LoVo (cell line): ENCODE results near the gene TERF2IP.

ENCODE experiments used
- DNase-seq: peaks from one replicate; pipeline ENCODE4 v3.0.0-alpha.2; 2016; ENCODE audit warnings: low spot score

TERF2IP gene

GRCh38 chr16:75647492-75648264 is at the start of gene TERF2IP, which contains the start of gene KARS1:
TERF2IP (plus strand) TSS chr16:75647773; CDS start chr16:75647883, 110 bp downstream.
KARS1 (minus strand) TSS chr16:75647665; CDS start chr16:75647639, 26 bp downstream.
- DNase-seq: peak; percentile 95

- no peak for DNase-seq
These were observed 47.9 kb upstream of the TERF2IP start for GRCh38 chr16:75599452-75600277.

- DNase-seq: no peak
These were observed 44.3 kb upstream of the TERF2IP start for GRCh38 chr16:75603241-75603640.

- no peak for DNase-seq
These were observed 41.1 kb upstream of the TERF2IP start for GRCh38 chr16:75606507-75606906.

GRCh38 chr16:75614066-75614897 is 33.3 kb upstream of the TERF2IP start:
- DNase-seq: no peak

- no peak for DNase-seq
These were observed 32.0 kb upstream of the TERF2IP start for GRCh38 chr16:75615619-75616018.

- DNase-seq: no peak
These were observed 31.0 kb upstream of the TERF2IP start for GRCh38 chr16:75616521-75617010.

- no peak for DNase-seq
These were observed 30.5 kb upstream of the TERF2IP start for GRCh38 chr16:75617121-75617520.

- DNase-seq: no peak
These were observed 28.8 kb upstream of the TERF2IP start for GRCh38 chr16:75618780-75619179.

GRCh38 chr16:75620326-75621169 is 27.0 kb upstream of the TERF2IP start:
- no peak for DNase-seq

- DNase-seq: no peak
These were observed 26.4 kb upstream of the TERF2IP start for GRCh38 chr16:75621170-75621477.

- peak; percentile 97 for DNase-seq
These were observed 24.6 kb upstream of the TERF2IP start, which contains the start of gene ADAT1 for GRCh38 chr16:75622761-75623605. ADAT1 (minus strand) TSS chr16:75623281; CDS start chr16:75620799, 2,482 bp downstream.

- peak; percentile 60 for DNase-seq
These were observed 22.6 kb upstream of the TERF2IP start for GRCh38 chr16:75624921-75625334.

- DNase-seq: no peak
These were observed 20.8 kb upstream of the TERF2IP start for GRCh38 chr16:75626806-75627205.

- no peak for DNase-seq
These were observed 19.7 kb upstream of the TERF2IP start for GRCh38 chr16:75627851-75628250.

GRCh38 chr16:75628351-75628750 is 19.2 kb upstream of the TERF2IP start:
- DNase-seq: no peak

- no peak for DNase-seq
These were observed 18.4 kb upstream of the TERF2IP start for GRCh38 chr16:75629132-75629531.

GRCh38 chr16:75630052-75630451 is 17.5 kb upstream of the TERF2IP start:
- DNase-seq: no peak

- no peak for DNase-seq
These were observed 14.7 kb upstream of the TERF2IP start for GRCh38 chr16:75632857-75633256.

- DNase-seq: no peak
These were observed 12.5 kb upstream of the TERF2IP start for GRCh38 chr16:75635036-75635435.
